H9 (cell line): Measurements from ENCODE around the gene CFAP54. TPM values are rescaled to one million over a fixed set of nuclear protein-coding genes. Genes with fewer than 3 reads are reported as not detected.

ENCODE experiments used
- DNase-seq: peaks from one replicate; pipeline ENCODE4 v3.0.0-alpha.2; 2017
- H2AFZ ChIP-seq: one replicate; pipeline ENCODE4 v1.6.1; 2013; ENCODE audit warnings: mild to moderate bottlenecking, low read length, control low read depth, moderate library complexity
- H2AK5ac ChIP-seq: 2 replicates; pipeline ENCODE4 v1.6.1; 2013; ENCODE audit warnings: low read length, control low read depth, mixed read lengths; ENCODE audit not compliant: insufficient read length
- H2BK120ac ChIP-seq: one replicate; pipeline ENCODE4 v1.6.1; 2013; ENCODE audit warnings: low read depth, mild to moderate bottlenecking, low read length, control low read depth, inconsistent platforms; ENCODE audit not compliant: poor library complexity, severe bottlenecking
- H2BK12ac ChIP-seq: 2 replicates; pipeline ENCODE4 v1.6.1; 2013; ENCODE audit warnings: low read length, control low read depth, mixed read lengths, low read depth; ENCODE audit not compliant: insufficient read length
- H2BK15ac ChIP-seq: 2 replicates; pipeline ENCODE4 v1.6.1; 2013; ENCODE audit warnings: low read depth, low read length, control low read depth
- H2BK20ac ChIP-seq: one replicate; pipeline ENCODE4 v1.6.1; 2013; ENCODE audit warnings: low read depth, mild to moderate bottlenecking, low read length, control low read depth, inconsistent platforms; ENCODE audit not compliant: poor library complexity, severe bottlenecking
- H2BK5ac ChIP-seq: 2 replicates; pipeline ENCODE4 v1.6.1; 2013; ENCODE audit warnings: low read length, control low read depth, mixed read lengths; ENCODE audit not compliant: insufficient read length
- H3K14ac ChIP-seq: 2 replicates; pipeline ENCODE4 v1.6.1; 2013; ENCODE audit warnings: low read length, control low read depth; ENCODE audit not compliant: insufficient read depth
- H3K18ac ChIP-seq: 2 replicates; pipeline ENCODE4 v1.6.1; 2013; ENCODE audit warnings: low read depth, mild to moderate bottlenecking, mixed read lengths, low read length, control low read depth; ENCODE audit not compliant: insufficient read length
- H3K23ac ChIP-seq: 2 replicates; pipeline ENCODE4 v1.6.1; 2013; ENCODE audit warnings: low read length, control low read depth, mixed read lengths, low read depth; ENCODE audit not compliant: insufficient read length
- H3K23me2 ChIP-seq: 2 replicates; pipeline ENCODE4 v1.6.1; 2013; ENCODE audit warnings: low read depth, mild to moderate bottlenecking, mixed read lengths, low read length, control low read depth; ENCODE audit not compliant: insufficient read length, poor library complexity, severe bottlenecking
- H3K27ac ChIP-seq: 2 replicates; pipeline ENCODE4 v1.5.1; 2013; ENCODE audit warnings: low read length, control low read depth, mixed read lengths, low read depth; ENCODE audit not compliant: insufficient read length
- H3K27me3 ChIP-seq: 2 replicates; pipeline ENCODE4 v1.6.1; 2013; ENCODE audit warnings: low read length, control low read depth, inconsistent platforms; ENCODE audit not compliant: insufficient read depth
- H3K4ac ChIP-seq: 2 replicates; pipeline ENCODE4 v1.6.1; 2013; ENCODE audit warnings: low read depth, mild to moderate bottlenecking, control low read depth, inconsistent platforms, low read length, moderate library complexity
- H3K4me1 ChIP-seq: 2 replicates; pipeline ENCODE4 v1.6.1; 2013; ENCODE audit warnings: low read length, control low read depth, inconsistent platforms; ENCODE audit not compliant: insufficient read depth
- H3K4me2 ChIP-seq: 2 replicates; pipeline ENCODE4 v1.6.1; 2013; ENCODE audit warnings: low read length, control low read depth, mixed read lengths; ENCODE audit not compliant: insufficient read length, insufficient read depth
- H3K56ac ChIP-seq: 2 replicates; pipeline ENCODE4 v1.6.1; 2013; ENCODE audit warnings: low read depth, mild to moderate bottlenecking, mixed read lengths, low read length, control low read depth; ENCODE audit not compliant: insufficient read length
- H3K79me1 ChIP-seq: 2 replicates; pipeline ENCODE4 v1.6.1; 2013; ENCODE audit warnings: low read depth, mild to moderate bottlenecking, moderate library complexity, low read length, control low read depth, inconsistent platforms; ENCODE audit not compliant: insufficient read depth, poor library complexity, severe bottlenecking
- H3K79me2 ChIP-seq: 2 replicates; pipeline ENCODE4 v1.6.1; 2013; ENCODE audit warnings: low read length, control low read depth, inconsistent platforms; ENCODE audit not compliant: insufficient read depth
- H3K9ac ChIP-seq: 2 replicates; pipeline ENCODE4 v1.6.1; 2013; ENCODE audit warnings: low read length, control low read depth, mixed read lengths; ENCODE audit not compliant: insufficient read length; ENCODE audit errors: extremely low read depth
- H3K9me3 ChIP-seq: one replicate; pipeline ENCODE4 v1.6.1; 2013; ENCODE audit warnings: low read depth, low read length, inconsistent platforms; ENCODE audit not compliant: control insufficient read depth
- H3T11ph ChIP-seq: one replicate; pipeline ENCODE4 v1.6.1; 2013; ENCODE audit warnings: mild to moderate bottlenecking, low read length, control low read depth, inconsistent platforms
- H4K20me1 ChIP-seq: one replicate; pipeline ENCODE4 v1.6.1; 2013; ENCODE audit not compliant: control insufficient read depth, insufficient read length, insufficient read depth
- H4K5ac ChIP-seq: 2 replicates; pipeline ENCODE4 v1.6.1; 2013; ENCODE audit warnings: low read depth, mild to moderate bottlenecking, mixed read lengths, low read length, control low read depth; ENCODE audit not compliant: insufficient read length
- H4K8ac ChIP-seq: replicated peaks from 2 replicates; pipeline ENCODE4 v1.6.1; 2013; ENCODE audit warnings: low read length, control low read depth, mixed read lengths, low read depth; ENCODE audit not compliant: insufficient read length
- H4K91ac ChIP-seq: 2 replicates; pipeline ENCODE4 v1.6.1; 2013; ENCODE audit warnings: low read depth, mild to moderate bottlenecking, moderate library complexity, mixed read lengths, low read length, control low read depth; ENCODE audit not compliant: insufficient read length
- H3K27ac Mint-ChIP-seq, 3 experiments: 2 replicates in 2 of 3; 3 replicates in 1 of 3; pipeline ENCODE4 v1.8.0; 2020 to 2021; ENCODE audit warnings: mixed read lengths in 3 of 3, mild to moderate bottlenecking in 1 of 3, moderate library complexity in 1 of 3
- H3K27me3 Mint-ChIP-seq: 2 replicates; pipeline ENCODE4 v1.8.0; 2021; ENCODE audit warnings: low read depth, mild to moderate bottlenecking, moderate library complexity, mixed read lengths
- H3K36me3 Mint-ChIP-seq, 3 experiments: 2 replicates in 2 of 3; 3 replicates in 1 of 3; pipeline ENCODE4 v1.8.0; 2020 to 2021; ENCODE audit warnings: low read depth in 3 of 3, mixed read lengths in 3 of 3; ENCODE audit not compliant: insufficient read depth in 1 of 3
- H3K4me1 Mint-ChIP-seq, 2 experiments: 2 replicates each; pipeline ENCODE4 v1.8.0; 2020; ENCODE audit warnings: mixed read lengths in 2 of 2
- H3K4me3 Mint-ChIP-seq, 2 experiments: 2 replicates in 1 of 2; 3 replicates in 1 of 2; pipeline ENCODE4 v1.8.0; 2020 to 2021; ENCODE audit warnings: mild to moderate bottlenecking in 2 of 2, mixed read lengths in 2 of 2, moderate library complexity in 1 of 2
- H3K9me3 Mint-ChIP-seq, 2 experiments: 2 replicates in 1 of 2; 3 replicates in 1 of 2; pipeline ENCODE4 v1.8.0; 2020; ENCODE audit warnings: mild to moderate bottlenecking in 2 of 2, mixed read lengths in 2 of 2, moderate library complexity in 1 of 2
- WGBS: extraction: QIAGEN DNeasy Blood & Tissue Kit; methylation state at CpG from one replicate; pipeline ENCODE4 v1.1.7; 2013; ENCODE audit warnings: missing lambda C conversion rate, low lambda C conversion rate, mixed read lengths; ENCODE audit not compliant: insufficient read length; ENCODE audit errors: extremely low coverage; 5-methylcytosine and 5-hydroxymethylcytosine counted together
- total RNA-seq: library from RNA; stranded (reverse); gene quantifications from 2 replicates; pipeline ENCODE4 v1.2.1, GENCODE V29; 2021
- TF ChIP-seq, protein P1 (sequence below): fragments of 200-600 bp; sonication (generic); conservative IDR thresholded peaks from 3 replicates; pipeline ENCODE4 v1.8.0; 2021; ENCODE audit warnings: antibody characterized with exemption, mild to moderate bottlenecking

Gene CFAP54
- total RNA-seq, 1 experiment from 2014 or later = 0.24 TPM

- Histone ChIP-seq H2BK20ac (no peak overlapping the region), H3T11ph (no peak overlapping the region), H2BK15ac (no peak overlapping the region), H2AFZ (no peak overlapping the region), H3K79me2 (no peaks in the 10 kb centered on the region), H3K4me1 (no peaks in the 10 kb centered on the region), H3K9me3 (no peaks in the 10 kb centered on the region), H2BK12ac (no peak overlapping the region), H3K4me2 (no peak overlapping the region), H3K4ac (no peak overlapping the region), H3K23me2 (no peaks in the 10 kb centered on the region), H2BK120ac (no peak overlapping the region), H3K9ac (no peak overlapping the region), H3K14ac (no peak overlapping the region), H2AK5ac (no peak overlapping the region), H3K27me3 (no peaks in the 10 kb centered on the region), H3K18ac (no peak overlapping the region), H4K5ac (no peak overlapping the region), H4K91ac (no peak overlapping the region), H2BK5ac (no peak overlapping the region), H4K8ac (no peak overlapping the region), H3K23ac (no peak overlapping the region), H4K20me1 (no peaks in the 10 kb centered on the region), H3K56ac (no peak overlapping the region), H3K79me1 (no peaks in the 10 kb centered on the region), H3K27ac (no peak overlapping the region)
- no peaks in the 10 kb centered on the region for H3K27me3 Mint-ChIP-seq
- no peak overlapping the region for H3K27ac Mint-ChIP-seq
- TF ChIP-seq, protein P1, sequence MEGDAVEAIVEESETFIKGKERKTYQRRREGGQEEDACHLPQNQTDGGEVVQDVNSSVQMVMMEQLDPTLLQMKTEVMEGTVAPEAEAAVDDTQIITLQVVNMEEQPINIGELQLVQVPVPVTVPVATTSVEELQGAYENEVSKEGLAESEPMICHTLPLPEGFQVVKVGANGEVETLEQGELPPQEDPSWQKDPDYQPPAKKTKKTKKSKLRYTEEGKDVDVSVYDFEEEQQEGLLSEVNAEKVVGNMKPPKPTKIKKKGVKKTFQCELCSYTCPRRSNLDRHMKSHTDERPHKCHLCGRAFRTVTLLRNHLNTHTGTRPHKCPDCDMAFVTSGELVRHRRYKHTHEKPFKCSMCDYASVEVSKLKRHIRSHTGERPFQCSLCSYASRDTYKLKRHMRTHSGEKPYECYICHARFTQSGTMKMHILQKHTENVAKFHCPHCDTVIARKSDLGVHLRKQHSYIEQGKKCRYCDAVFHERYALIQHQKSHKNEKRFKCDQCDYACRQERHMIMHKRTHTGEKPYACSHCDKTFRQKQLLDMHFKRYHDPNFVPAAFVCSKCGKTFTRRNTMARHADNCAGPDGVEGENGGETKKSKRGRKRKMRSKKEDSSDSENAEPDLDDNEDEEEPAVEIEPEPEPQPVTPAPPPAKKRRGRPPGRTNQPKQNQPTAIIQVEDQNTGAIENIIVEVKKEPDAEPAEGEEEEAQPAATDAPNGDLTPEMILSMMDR = no peak
- H3K4me1 Mint-ChIP-seq = no peaks in the 10 kb centered on the region
- no peaks in the 10 kb centered on the region for H3K9me3 Mint-ChIP-seq
- no peak overlapping the region for H3K4me3 Mint-ChIP-seq
- no peak for DNase-seq
- H3K36me3 Mint-ChIP-seq = no peaks in the 10 kb centered on the region
- no CpG with 5 or more reads among the region's 3 CpGs for WGBS
Measured at GRCh38 chr12:96448300-96448699, 41.1 kb upstream of the CFAP54 start.
